Calu3 (cell line): ENCODE measurements around the gene MZB1. TPM values are rescaled to one million over a fixed set of nuclear protein-coding genes. Genes with fewer than 3 reads are reported as not detected.

Source experiments
- Bru-seq: library from RNA; stranded (reverse); fragments of 400-500 nt; gene quantifications from one replicate; lab custom pipeline; 2021; lab: Mats Ljungman, UMichigan
- BruChase-seq, 2 experiments: library from RNA; stranded (reverse); fragments of 400-500 nt; gene quantifications; one replicate each; lab custom pipeline; 2021; lab: Mats Ljungman, UMichigan
- BruUV-seq: library from RNA; stranded (reverse); fragments of 400-500 nt; replicated peaks from 2 replicates; lab custom pipeline; 2021; lab: Mats Ljungman, UMichigan
- CTCF ChIA-PET: fragments of 300-600 bp; sonication (Branson Sonifier 250); formaldehyde crosslinking; loops from one replicate; lab custom pipeline; 2022; ENCODE audit warnings: antibody characterized with exemption; lab: Charles Lee
- DNase-seq: peaks from one replicate; pipeline ENCODE4 v3.0.0; 2022
- H3K27ac Mint-ChIP-seq: one replicate; pipeline ENCODE4 v1.8.0; 2022; ENCODE audit warnings: mixed read lengths; ENCODE audit not compliant: unreplicated experiment
- H3K27me3 Mint-ChIP-seq: one replicate; pipeline ENCODE4 v1.8.0; 2022; ENCODE audit warnings: mixed read lengths; ENCODE audit not compliant: unreplicated experiment
- H3K36me3 Mint-ChIP-seq: one replicate; pipeline ENCODE4 v1.8.0; 2022; ENCODE audit warnings: mild to moderate bottlenecking, moderate library complexity, mixed read lengths; ENCODE audit not compliant: insufficient read depth, unreplicated experiment
- H3K4me1 Mint-ChIP-seq: one replicate; pipeline ENCODE4 v1.8.0; 2022; ENCODE audit warnings: mild to moderate bottlenecking, low read depth, mixed read lengths; ENCODE audit not compliant: unreplicated experiment
- H3K4me3 Mint-ChIP-seq: one replicate; pipeline ENCODE4 v1.8.0; 2022; ENCODE audit warnings: mild to moderate bottlenecking, low read depth, moderate library complexity, mixed read lengths; ENCODE audit not compliant: unreplicated experiment
- H3K9me3 Mint-ChIP-seq: one replicate; pipeline ENCODE4 v1.8.0; 2022; ENCODE audit warnings: low read depth, mixed read lengths; ENCODE audit not compliant: unreplicated experiment
- intact Hi-C: fragments of 100-400 bp; cut with micrococcal nuclease; formaldehyde crosslinking; loops from one replicate; pipeline ENCODE4 v1.10.0; 2022; ENCODE audit not compliant: unreplicated experiment
- long read RNA-seq: library from polyadenylated mRNA; stranded (forward); transcript quantifications from one replicate; pipeline ENCODE4 v2.0.0, GENCODE V29; 2022
- total RNA-seq: library from RNA; stranded (reverse); gene quantifications from 2 replicates; pipeline ENCODE4 v1.2.3, GENCODE V29; 2022
- TF ChIP-seq, protein P1 (sequence below): fragments of 200-600 bp; IDR thresholded peaks from one replicate; pipeline ENCODE4 v1.8.0; 2022; ENCODE audit warnings: antibody characterized with exemption; ENCODE audit not compliant: unreplicated experiment

MZB1 gene
- total RNA-seq (0.24 TPM in 1 of 2 replicates, not detected in the other), Bru-seq, nascent RNA (percentile 24 among the genes with signal in this experiment), BruChase-seq, experiment 1, labeled RNA remaining after a 6-hour chase (percentile 26 among the genes with signal in this experiment), BruChase-seq, experiment 2, labeled RNA remaining after a 2-hour chase (percentile 16 among the genes with signal in this experiment)
- long read RNA-seq, result 0 reads

GRCh38 chr5:139389701-139390638 lies at the start of gene MZB1:
Gene MZB1, minus strand, starts transcription at chr5:139389913. Its CDS starts 57 bp downstream, at chr5:139389856.
- no TSS peak for BruUV-seq

GRCh38 chr5:139439013-139439903 lies 49.5 kb upstream of the MZB1 start, which contains the start of gene DNAJC18:
Gene DNAJC18, minus strand, starts transcription at chr5:139439525. Its CDS starts 80 bp downstream, at chr5:139439445.
- CTCF ChIA-PET, result interaction anchor here (0.5 to 1.3 kb wide), 9 partner anchors 9 to 1013 kb away, joined by 3 to 7 read pairs (median 4); partner anchors contain the start of gene STING1
- H3K9me3 Mint-ChIP-seq, result no peaks in the 10 kb centered on the region
- H3K27me3 Mint-ChIP-seq, result peaks cover 21% of the 10 kb centered on the region

More at GRCh38 chr5:139389701-139390638, at the start of gene MZB1:
- H3K36me3 Mint-ChIP-seq, result peaks cover 22% of the 10 kb centered on the region
- CTCF ChIA-PET, result interaction anchor here (0.6 kb wide), 1 partner anchor 35 kb away, joined by 3 read pairs; no protein-coding TSS in a partner anchor
- TF ChIP-seq, protein P1, sequence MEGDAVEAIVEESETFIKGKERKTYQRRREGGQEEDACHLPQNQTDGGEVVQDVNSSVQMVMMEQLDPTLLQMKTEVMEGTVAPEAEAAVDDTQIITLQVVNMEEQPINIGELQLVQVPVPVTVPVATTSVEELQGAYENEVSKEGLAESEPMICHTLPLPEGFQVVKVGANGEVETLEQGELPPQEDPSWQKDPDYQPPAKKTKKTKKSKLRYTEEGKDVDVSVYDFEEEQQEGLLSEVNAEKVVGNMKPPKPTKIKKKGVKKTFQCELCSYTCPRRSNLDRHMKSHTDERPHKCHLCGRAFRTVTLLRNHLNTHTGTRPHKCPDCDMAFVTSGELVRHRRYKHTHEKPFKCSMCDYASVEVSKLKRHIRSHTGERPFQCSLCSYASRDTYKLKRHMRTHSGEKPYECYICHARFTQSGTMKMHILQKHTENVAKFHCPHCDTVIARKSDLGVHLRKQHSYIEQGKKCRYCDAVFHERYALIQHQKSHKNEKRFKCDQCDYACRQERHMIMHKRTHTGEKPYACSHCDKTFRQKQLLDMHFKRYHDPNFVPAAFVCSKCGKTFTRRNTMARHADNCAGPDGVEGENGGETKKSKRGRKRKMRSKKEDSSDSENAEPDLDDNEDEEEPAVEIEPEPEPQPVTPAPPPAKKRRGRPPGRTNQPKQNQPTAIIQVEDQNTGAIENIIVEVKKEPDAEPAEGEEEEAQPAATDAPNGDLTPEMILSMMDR, result no peak
- no peaks in the 10 kb centered on the region for H3K27me3 Mint-ChIP-seq
- intact Hi-C loops, result loop anchor here (5.0 kb wide), 1 partner anchor 48 kb away; the partner anchor contains the start of gene PAIP2
- no peak for DNase-seq
- no peak within 1 kb of the TSS for H3K4me3 Mint-ChIP-seq
- peaks cover 25% of the 10 kb centered on the region for H3K4me1 Mint-ChIP-seq
- no peaks in the 10 kb centered on the region for H3K9me3 Mint-ChIP-seq
- H3K27ac Mint-ChIP-seq, result no peak within 1 kb of the TSS

GRCh38 chr5:139438707-139439012 lies 48.9 kb upstream of the MZB1 start:
- H3K9me3 Mint-ChIP-seq, result no peaks in the 10 kb centered on the region
- BruUV-seq, result no TSS peak
- peaks cover 11% of the 10 kb centered on the region for H3K36me3 Mint-ChIP-seq
- H3K27ac Mint-ChIP-seq, result no peak overlapping the region
- intact Hi-C loops, result no loop called here
- H3K4me3 Mint-ChIP-seq, result peak overlapping the region; percentile 93
- CTCF ChIA-PET, result interaction anchor here (0.5 to 1.3 kb wide), 5 partner anchors 9 to 1012 kb away, joined by 3 to 7 read pairs (median 4); partner anchors contain the start of genes SPATA24 and STING1
- peaks cover 18% of the 10 kb centered on the region for H3K4me1 Mint-ChIP-seq
- no peak for DNase-seq
- TF ChIP-seq, protein P1, result no peak
- peaks cover 21% of the 10 kb centered on the region for H3K27me3 Mint-ChIP-seq

More at GRCh38 chr5:139439013-139439903, 49.5 kb upstream of the MZB1 start, which contains the start of gene DNAJC18:
- Mint-ChIP-seq H3K4me3 (peak within 1 kb of the TSS; percentile 93), H3K36me3 (peaks cover 11% of the 10 kb centered on the region), H3K4me1 (peaks cover 18% of the 10 kb centered on the region), H3K27ac (peak within 1 kb of the TSS; percentile 84)
- no TSS peak for BruUV-seq
- TF ChIP-seq, protein P1, result no peak
- intact Hi-C loops, result no loop called here
- DNase-seq, result peak; percentile 91
